ENCODE measurements around the gene JUNB. TPM values are rescaled to one million over a fixed set of nuclear protein-coding genes. Genes with fewer than 3 reads are reported as not detected.

The JUNB gene
- total and polyA plus RNA-seq, 2 experiments from 2014 or later: 95.1 to 195 TPM

DNA sequence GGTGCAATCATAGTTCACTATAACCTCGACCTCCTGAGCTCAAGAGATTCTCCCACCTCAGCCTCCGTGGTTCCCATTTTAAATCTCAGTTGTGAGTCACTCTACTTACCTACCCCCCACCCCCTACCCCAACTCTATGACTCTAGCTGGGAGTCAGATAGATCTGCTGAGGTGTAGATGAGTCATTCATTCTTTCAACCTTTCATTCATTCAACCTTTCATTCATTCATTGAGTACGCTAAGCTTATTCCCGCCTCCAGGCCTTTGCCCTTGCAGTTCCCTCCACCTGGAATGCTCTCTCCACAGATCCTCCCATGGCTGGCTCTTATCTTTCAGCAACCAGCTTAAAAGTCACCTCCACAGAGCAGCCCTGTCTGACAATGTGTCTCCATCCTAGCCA lies 45.9 kb downstream of the JUNB start:
- TF ChIP-seq EZH2phosphoT487 (IDR thresholded peaks at IDR 0.05; ENCODE audit: insufficient read depth, low read depth) (no peak), EZH2 (IDR thresholded peaks at IDR 0.05; ENCODE audit: insufficient read depth, poor library complexity, severe bottlenecking) (no peak)
- Histone ChIP-seq H3K9ac (no peak overlapping the region), H3K4me3 (no peak overlapping the region), H3K27ac (no peak overlapping the region), H4K20me1 (ENCODE audit: insufficient read depth) (no peaks in the 10 kb centered on the region), H3K79me2 (ENCODE audit: insufficient read depth) (no peaks in the 10 kb centered on the region), H2AFZ (no peak overlapping the region), H3K4me1 (ENCODE audit: insufficient read depth) (no peaks in the 10 kb centered on the region; the same call in 1 of the 2 replicates), H3K27me3 (replicated peaks; ENCODE audit: insufficient read depth) (peaks cover 70% of the 10 kb centered on the region), H3K9me3 (ENCODE audit: low read depth) (no peaks in the 10 kb centered on the region), H3K4me2 (ENCODE audit: unreplicated experiment) (no peak overlapping the region), H3K36me3 (ENCODE audit: low read depth) (no peaks in the 10 kb centered on the region), H3K9me2 (ENCODE audit: insufficient read depth) (no peaks in the 10 kb centered on the region), H3F3A (ENCODE audit: insufficient read depth) (0 out of 2 replicates have a peak, but pooled peaks cover 15% of the 10 kb centered on the region)
- in situ Hi-C loops (cut with MboI): no loop called here
- DNase-seq: no peak
- WGBS, 2 experiments (ENCODE audit: low coverage in 1 of 2, low lambda C conversion rate in 2 of 2, missing lambda C conversion rate in 2 of 2): 68 to 77% methylated on average over 4 of the region's 4 CpGs

DNA sequence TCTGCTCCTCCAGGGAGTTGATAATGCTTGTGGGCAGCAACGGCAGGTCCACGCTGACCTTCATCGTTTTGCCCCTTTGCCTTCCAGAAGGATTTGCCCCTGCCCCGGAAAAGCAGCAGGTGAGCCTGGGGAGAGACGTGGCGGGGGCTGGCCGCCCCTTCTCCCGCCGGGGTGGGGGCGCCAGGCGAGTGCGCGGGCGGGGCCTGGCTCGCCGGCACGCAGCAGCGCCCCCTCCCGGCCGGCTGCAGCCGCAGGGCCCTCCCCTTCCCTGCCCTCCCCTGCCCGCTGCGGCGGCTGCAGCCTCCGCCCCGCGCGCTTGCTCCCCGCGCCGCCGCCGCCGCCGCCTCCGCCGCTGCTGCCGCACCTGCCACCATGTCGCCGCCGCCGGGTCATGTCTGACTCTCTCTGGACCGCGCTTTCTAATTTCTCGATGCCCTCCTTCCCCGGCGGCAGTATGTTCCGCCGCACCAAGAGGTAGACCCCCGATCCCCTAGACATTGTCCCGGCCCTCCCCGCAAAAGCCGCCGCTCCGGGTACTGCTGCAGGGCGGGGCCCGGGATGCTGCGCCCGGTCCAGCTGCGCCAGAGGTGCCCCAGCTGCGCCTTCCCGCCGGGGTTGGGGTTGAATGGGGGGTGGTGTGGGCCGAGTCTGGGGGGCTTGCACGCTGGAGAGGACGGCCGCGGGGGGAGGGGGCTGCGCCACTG lies 47.0 kb downstream of the JUNB start, which contains the start of gene MAST1:
MAST1 (plus strand) TSS at position 334 of the 704 bp plus-strand sequence; CDS start at position 392, 58 bp downstream.
- no peaks in the 10 kb centered on the region; the same call in 1 of the 2 replicates for H3K4me1 ChIP-seq (ENCODE audit: insufficient read depth)
- 2% methylated on average over 29 to 67 of the region's 69 CpGs for WGBS, 2 experiments (ENCODE audit: low coverage in 1 of 2, low lambda C conversion rate in 2 of 2, missing lambda C conversion rate in 2 of 2)
- H3K9ac ChIP-seq: no peak within 1 kb of the TSS
- no peaks in the 10 kb centered on the region for H3K79me2 ChIP-seq (ENCODE audit: insufficient read depth)
- no peaks in the 10 kb centered on the region for H4K20me1 ChIP-seq (ENCODE audit: insufficient read depth)
- H3F3A ChIP-seq (ENCODE audit: insufficient read depth): 0 out of 2 replicates have a peak, but pooled peaks cover 15% of the 10 kb centered on the region
- no peaks in the 10 kb centered on the region for H3K36me3 ChIP-seq (ENCODE audit: low read depth)
- peaks cover 65% of the 10 kb centered on the region for H3K27me3 ChIP-seq (replicated peaks; ENCODE audit: insufficient read depth)
- peak within 1 kb of the TSS; percentile 59 for H3K4me3 ChIP-seq
- in situ Hi-C loops (cut with MboI): no loop called here
- H2AFZ ChIP-seq: no peak within 1 kb of the TSS; the same call in 1 of the 2 replicates
- H3K9me2 ChIP-seq (ENCODE audit: insufficient read depth): no peaks in the 10 kb centered on the region
- H3K4me2 ChIP-seq (ENCODE audit: unreplicated experiment): peak within 1 kb of the TSS; percentile 83
- peak; percentile 68 for DNase-seq
- no peaks in the 10 kb centered on the region for H3K9me3 ChIP-seq (ENCODE audit: low read depth)
- TF ChIP-seq EZH2phosphoT487 (IDR thresholded peaks at IDR 0.05; ENCODE audit: insufficient read depth, low read depth): no peak
- no peak for TF ChIP-seq EZH2 (IDR thresholded peaks at IDR 0.05; ENCODE audit: insufficient read depth, poor library complexity, severe bottlenecking)
- no peak within 1 kb of the TSS for H3K27ac ChIP-seq

DNA sequence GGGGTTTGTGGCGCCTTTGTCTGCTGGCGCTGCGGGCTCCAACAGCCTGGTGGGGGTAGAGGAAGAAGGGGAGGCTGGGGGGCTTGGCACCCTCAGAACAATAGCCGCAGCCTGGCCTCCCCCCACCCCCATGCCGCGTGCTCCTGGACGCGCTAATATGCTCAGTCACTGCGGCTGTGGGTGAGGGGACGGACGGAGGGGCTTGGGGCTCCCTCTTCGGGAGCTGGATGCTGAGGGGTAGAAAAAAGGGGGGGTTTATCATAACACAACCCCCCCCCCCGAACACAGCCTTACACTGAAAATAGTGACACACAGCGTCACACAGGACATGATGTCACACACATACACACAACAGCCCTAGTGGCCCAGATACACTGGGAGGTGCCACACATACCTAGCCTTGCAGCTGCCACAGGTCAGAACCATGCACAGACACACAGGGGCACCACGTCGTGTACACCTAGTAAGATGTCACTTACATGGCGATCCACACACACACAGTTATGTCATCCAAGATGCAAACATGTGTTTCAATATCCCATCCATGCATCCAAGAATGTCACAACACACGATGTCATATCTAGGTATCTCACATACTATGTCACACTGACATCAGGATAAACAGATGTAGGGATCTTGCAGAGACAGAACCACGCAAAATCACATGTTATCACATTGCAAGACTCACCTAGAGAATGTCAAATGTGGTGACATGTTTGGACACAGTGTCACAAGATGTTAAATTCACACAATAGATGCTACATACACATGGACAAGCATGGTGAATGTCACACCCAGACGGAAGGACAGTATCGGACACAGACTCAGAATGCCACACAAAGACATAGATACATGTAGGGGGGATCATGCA lies 47.8 kb downstream of the JUNB start:
- H3F3A ChIP-seq (ENCODE audit: insufficient read depth): 0 out of 2 replicates have a peak, but pooled peaks cover 15% of the 10 kb centered on the region
- H3K4me2 ChIP-seq (ENCODE audit: unreplicated experiment): no peak overlapping the region
- TF ChIP-seq EZH2 (IDR thresholded peaks at IDR 0.05; ENCODE audit: insufficient read depth, poor library complexity, severe bottlenecking): no peak
- 0 out of 2 replicates have a peak, but pooled peaks have one; percentile 25 for TF ChIP-seq EZH2phosphoT487 (IDR thresholded peaks at IDR 0.05; ENCODE audit: insufficient read depth, low read depth)
- 10 to 17% methylated on average over 11 to 21 of the region's 21 CpGs for WGBS, 2 experiments (ENCODE audit: low coverage in 1 of 2, low lambda C conversion rate in 2 of 2, missing lambda C conversion rate in 2 of 2)
- no peaks in the 10 kb centered on the region for H3K79me2 ChIP-seq (ENCODE audit: insufficient read depth)
- H3K27me3 ChIP-seq (replicated peaks; ENCODE audit: insufficient read depth): peaks cover 63% of the 10 kb centered on the region
- no peak overlapping the region for H3K9ac ChIP-seq
- no peak overlapping the region for H2AFZ ChIP-seq
- H4K20me1 ChIP-seq (ENCODE audit: insufficient read depth): no peaks in the 10 kb centered on the region
- no peak overlapping the region for H3K27ac ChIP-seq
- in situ Hi-C loops (cut with MboI): no loop called here
- no peaks in the 10 kb centered on the region for H3K9me2 ChIP-seq (ENCODE audit: insufficient read depth)
- H3K9me3 ChIP-seq (ENCODE audit: low read depth): no peaks in the 10 kb centered on the region
- no peaks in the 10 kb centered on the region for H3K36me3 ChIP-seq (ENCODE audit: low read depth)
- no peaks in the 10 kb centered on the region; the same call in 1 of the 2 replicates for H3K4me1 ChIP-seq (ENCODE audit: insufficient read depth)
- H3K4me3 ChIP-seq: no peak overlapping the region
- DNase-seq: no peak

Data from GM23248 (cell line).